Raji (cell line): ENCODE results near the gene SMIM45.

ENCODE experiments used
- POLR2A ChIP-seq: IDR thresholded peaks from 2 replicates; pipeline ENCODE4 v1.6.1; 2011; ENCODE audit warnings: low read depth, low read length, control low read depth; ENCODE audit not compliant: insufficient read depth

The SMIM45 gene

GRCh38 chr22:41966607-41967240 is 14.8 kb downstream of the SMIM45 start:
- TF ChIP-seq POLR2A: no peak

GRCh38 chr22:41968601-41969000 is 16.7 kb downstream of the SMIM45 start:
- TF ChIP-seq POLR2A: no peak

GRCh38 chr22:41969110-41969646 is 17.2 kb downstream of the SMIM45 start, which contains the start of gene SEPTIN3:
Gene SEPTIN3 (plus strand): TSS chr22:41969443. CDS start chr22:41971493, 2,050 bp downstream.
- TF ChIP-seq POLR2A: no peak

- TF ChIP-seq POLR2A: no peak
Observed at GRCh38 chr22:41970601-41971000, 18.7 kb downstream of the SMIM45 start.

- TF ChIP-seq POLR2A: no peak
Observed at GRCh38 chr22:41971431-41971830, 19.5 kb downstream of the SMIM45 start.

- no peak for TF ChIP-seq POLR2A
Observed at GRCh38 chr22:41974691-41975290, 22.8 kb downstream of the SMIM45 start.

- no peak for TF ChIP-seq POLR2A
Observed at GRCh38 chr22:41975299-41976069, 23.5 kb downstream of the SMIM45 start.

GRCh38 chr22:41976070-41976901 is 24.3 kb downstream of the SMIM45 start:
- no peak for TF ChIP-seq POLR2A

GRCh38 chr22:41976961-41977566 is 25.1 kb downstream of the SMIM45 start:
- no peak for TF ChIP-seq POLR2A

GRCh38 chr22:41978732-41979131 is 26.8 kb downstream of the SMIM45 start:
- no peak for TF ChIP-seq POLR2A

- no peak for TF ChIP-seq POLR2A
Observed at GRCh38 chr22:41979423-41980250, 27.7 kb downstream of the SMIM45 start.

- TF ChIP-seq POLR2A: no peak
Observed at GRCh38 chr22:41982865-41983264, 30.9 kb downstream of the SMIM45 start.

GRCh38 chr22:41983513-41984405 is 31.8 kb downstream of the SMIM45 start:
- TF ChIP-seq POLR2A: no peak
